Spinal cord (tissue), 10 donors: ENCODE measurements around the gene NUBPL. TPM values are rescaled to one million over a fixed set of nuclear protein-coding genes. Genes with fewer than 3 reads are reported as not detected.
"Not testable (repeated sequence)": the region's sequence is repeated elsewhere in the genome, so short reads cannot be mapped to it uniquely, and the experiment has no call there.

ENCODE experiments used
- DNase-seq, 6 donors: peaks; one replicate each; pipeline versions ENCODE4 v3.0.0 to v3.0.0-alpha.2; 2013 to 2015; ENCODE audit warnings: low spot score in 6 of 6, low read depth in 4 of 6
- H3K27ac ChIP-seq: one replicate; pipeline ENCODE4 v1.5.1; 2013; ENCODE audit warnings: low read depth, low read length, control low read depth
- H3K27me3 ChIP-seq: one replicate; pipeline ENCODE4 v1.6.1; 2013; ENCODE audit warnings: low read length; ENCODE audit not compliant: control insufficient read depth, insufficient read depth
- H3K36me3 ChIP-seq: one replicate; pipeline ENCODE4 v1.6.1; 2013; ENCODE audit warnings: low read length; ENCODE audit not compliant: control insufficient read depth, insufficient read depth
- H3K4me1 ChIP-seq: one replicate; pipeline ENCODE4 v1.6.1; 2013; ENCODE audit warnings: low read length; ENCODE audit not compliant: control insufficient read depth, insufficient read depth
- H3K4me3 ChIP-seq: one replicate; pipeline ENCODE4 v1.5.1; 2013; ENCODE audit warnings: low read depth, low read length, control low read depth
- H3K9me3 ChIP-seq: one replicate; pipeline ENCODE4 v1.6.1; 2013; ENCODE audit warnings: low read length; ENCODE audit not compliant: control insufficient read depth, insufficient read depth
- WGBS: methylation state at CpG from one replicate; pipeline ENCODE4 v1.1.5; 2013; ENCODE audit warnings: missing lambda C conversion rate; ENCODE audit not compliant: insufficient coverage; 5-methylcytosine and 5-hydroxymethylcytosine counted together
- polyA plus RNA-seq, 2 donors: library from polyadenylated mRNA; unstranded; fragments of 120-200 nt; gene quantifications; one replicate each; pipeline ENCODE4 v1.2.1, GENCODE V29; 2013; ENCODE audit not compliant: insufficient read length in 2 of 2
- total RNA-seq, 2 donors: library from RNA; depleted of rRNA in 1 of 2; stranded (reverse); fragments of 120-200 nt in 1 of 2; fragments of >200 nt in 1 of 2; gene quantifications; one replicate each; pipeline versions ENCODE4 v1.2.3 to v1.2.4, GENCODE V29; 2013 to 2014
- donor health status: healthy.

NUBPL gene
- total and polyA plus RNA-seq, 4 donors = 11.2 to 17.9 (median 11.5) TPM

GRCh38 chr14:31746326-31746725, 185.1 kb downstream of the NUBPL start:
- H3K4me1 ChIP-seq = no peaks in the 10 kb centered on the region
- H3K27me3 ChIP-seq = no peaks in the 10 kb centered on the region
- no peaks in the 10 kb centered on the region for H3K36me3 ChIP-seq
- no peak overlapping the region for H3K4me3 ChIP-seq
- no peak for DNase-seq
- no peak overlapping the region for H3K27ac ChIP-seq
- WGBS = 100% methylated on average over 1 of the region's 2 CpGs
- H3K9me3 ChIP-seq = peaks cover 9% of the 10 kb centered on the region

DNA sequence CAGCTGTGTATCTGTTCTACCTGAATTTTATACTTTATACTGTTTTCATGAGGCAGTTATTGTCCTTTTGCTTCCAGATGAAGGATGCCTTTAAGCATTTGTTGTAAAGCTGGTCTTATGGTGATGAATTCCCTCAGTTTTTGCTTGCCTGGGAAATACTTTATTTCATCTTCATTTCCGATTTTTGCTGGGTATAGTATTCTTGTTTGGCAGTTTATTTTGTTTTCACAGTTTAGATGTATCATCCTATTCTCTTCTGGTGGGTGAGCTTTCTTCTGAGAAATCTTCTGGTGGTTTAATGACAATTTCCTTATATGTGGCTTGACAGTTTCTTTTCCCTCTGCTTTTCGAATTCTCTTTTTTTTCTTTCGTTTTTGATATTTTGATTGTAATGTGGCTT, 188.1 kb downstream of the NUBPL start:
- DNase-seq = no peak
- Histone ChIP-seq H3K36me3 (no peaks in the 10 kb centered on the region), H3K4me3 (no peak overlapping the region), H3K27me3 (no peaks in the 10 kb centered on the region), H3K27ac (no peak overlapping the region), H3K9me3 (peaks cover 9% of the 10 kb centered on the region), H3K4me1 (no peaks in the 10 kb centered on the region)
- WGBS = no CpG with 5 or more reads among the region's 3 CpGs

- WGBS = no CpG with 5 or more reads among the region's 1 CpG
- H3K4me3 ChIP-seq, H3K27ac ChIP-seq: not testable (repeated sequence)
Observed at GRCh38 chr14:31751047-31751446, 189.8 kb downstream of the NUBPL start.

DNA sequence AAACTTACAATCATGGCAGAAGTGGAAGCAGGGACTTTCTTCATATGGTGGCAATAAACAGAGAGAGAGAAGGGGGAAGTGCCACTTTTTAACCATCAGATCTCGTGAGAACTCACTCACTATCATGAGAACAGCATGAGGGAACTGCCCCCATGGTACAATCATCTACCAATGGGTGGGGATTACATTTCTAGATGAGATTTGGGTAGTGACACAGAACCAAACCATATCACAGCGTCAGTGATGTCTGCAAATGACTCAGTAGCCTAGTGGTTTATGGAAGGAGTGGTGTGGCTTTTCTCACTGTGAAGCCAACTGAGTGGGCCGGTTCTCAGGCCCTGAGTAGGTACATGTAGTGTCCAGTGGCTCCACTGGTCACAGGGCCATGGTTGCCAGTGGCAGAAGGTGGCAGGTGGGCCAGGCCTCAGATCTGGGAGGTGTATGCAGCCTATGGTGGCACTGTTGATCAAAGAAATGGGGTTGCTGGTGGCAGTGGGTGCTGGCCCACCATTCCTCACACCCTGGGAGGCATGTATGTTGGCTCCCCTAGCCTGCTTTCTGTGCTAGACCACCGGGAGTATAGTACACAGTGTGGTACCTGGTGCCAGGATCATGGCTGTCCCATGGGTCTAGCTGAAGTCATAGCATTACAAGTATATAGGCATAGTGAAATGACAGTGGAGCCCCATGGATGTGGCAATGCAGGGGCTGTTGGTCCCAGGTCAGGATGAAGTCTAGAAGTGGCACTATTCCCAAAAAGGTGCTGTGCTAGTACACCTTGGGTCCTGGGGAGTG, 191.9 kb downstream of the NUBPL start:
- DNase-seq = no peak
- 98% methylated on average over 3 of the region's 4 CpGs for WGBS
- no peaks in the 10 kb centered on the region for H3K36me3 ChIP-seq
- H3K27me3 ChIP-seq = no peaks in the 10 kb centered on the region
- no peak overlapping the region for H3K27ac ChIP-seq
- H3K4me3 ChIP-seq = no peak overlapping the region
- H3K4me1 ChIP-seq = no peaks in the 10 kb centered on the region
- H3K9me3 ChIP-seq = peaks cover 4% of the 10 kb centered on the region

More at GRCh38 chr14:31751047-31751446, 189.8 kb downstream of the NUBPL start:
- not testable (repeated sequence) for H3K36me3 ChIP-seq, H3K9me3 ChIP-seq, DNase-seq, H3K4me1 ChIP-seq, H3K27me3 ChIP-seq

GRCh38 chr14:31758941-31759340, 197.7 kb downstream of the NUBPL start:
- no peak for DNase-seq
- no peaks in the 10 kb centered on the region for H3K9me3 ChIP-seq
- no CpG with 5 or more reads among the region's 3 CpGs for WGBS
- no peak overlapping the region for H3K4me3 ChIP-seq
- H3K36me3 ChIP-seq = no peaks in the 10 kb centered on the region
- no peak overlapping the region for H3K27ac ChIP-seq
- no peaks in the 10 kb centered on the region for H3K4me1 ChIP-seq
- no peaks in the 10 kb centered on the region for H3K27me3 ChIP-seq

DNA sequence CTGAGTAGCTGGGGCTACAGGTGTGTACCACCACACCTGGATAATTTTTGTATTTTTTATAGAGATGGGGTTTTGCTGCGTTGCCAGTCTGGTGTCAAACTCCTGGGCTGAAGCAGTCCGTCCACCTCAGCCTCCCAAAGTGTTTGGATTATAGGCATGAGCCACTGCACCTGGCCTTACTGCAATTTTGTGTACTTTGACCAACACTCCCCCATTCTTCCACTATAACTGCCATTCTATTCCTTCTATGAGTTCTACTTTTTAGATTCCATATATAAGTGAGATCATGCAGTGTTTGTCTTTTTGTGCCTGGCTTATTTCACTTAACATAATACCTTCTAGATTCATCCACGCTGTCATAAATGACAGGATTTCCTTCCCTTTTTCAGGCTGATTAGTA, 199.1 kb downstream of the NUBPL start:
- Histone ChIP-seq H3K4me1 (no peaks in the 10 kb centered on the region), H3K27me3 (no peaks in the 10 kb centered on the region), H3K27ac (no peak overlapping the region), H3K9me3 (no peaks in the 10 kb centered on the region), H3K4me3 (no peak overlapping the region), H3K36me3 (no peaks in the 10 kb centered on the region)
- no CpG with 5 or more reads among the region's 3 CpGs for WGBS
- DNase-seq = no peak

- no peak overlapping the region for H3K27ac ChIP-seq
- no peaks in the 10 kb centered on the region for H3K36me3 ChIP-seq
- H3K27me3 ChIP-seq = no peaks in the 10 kb centered on the region
- no CpG with 5 or more reads among the region's 4 CpGs for WGBS
- H3K4me1 ChIP-seq = no peaks in the 10 kb centered on the region
- H3K9me3 ChIP-seq = no peaks in the 10 kb centered on the region
- no peak overlapping the region for H3K4me3 ChIP-seq
- DNase-seq = no peak
Observed at GRCh38 chr14:31761325-31761724, 200.1 kb downstream of the NUBPL start.

- H3K27ac ChIP-seq = no peak overlapping the region
- no peaks in the 10 kb centered on the region for H3K27me3 ChIP-seq
- 100% methylated on average over 1 of the region's 1 CpG for WGBS
- H3K36me3 ChIP-seq = no peaks in the 10 kb centered on the region
- H3K4me1 ChIP-seq = no peaks in the 10 kb centered on the region
- H3K4me3 ChIP-seq = no peak overlapping the region
- H3K9me3 ChIP-seq = no peaks in the 10 kb centered on the region
- no peak for DNase-seq
Observed at GRCh38 chr14:31763041-31763440, 201.8 kb downstream of the NUBPL start.

- H3K36me3 ChIP-seq = no peaks in the 10 kb centered on the region
- DNase-seq = no peak
- 81% methylated on average over 3 of the region's 5 CpGs for WGBS
- no peaks in the 10 kb centered on the region for H3K9me3 ChIP-seq
- H3K27ac ChIP-seq = no peak overlapping the region
- H3K4me1 ChIP-seq = no peaks in the 10 kb centered on the region
- H3K4me3 ChIP-seq = no peak overlapping the region
- no peaks in the 10 kb centered on the region for H3K27me3 ChIP-seq
Observed at GRCh38 chr14:31766315-31766892, 205.2 kb downstream of the NUBPL start.

- Histone ChIP-seq H3K27me3 (no peaks in the 10 kb centered on the region), H3K27ac (no peak overlapping the region), H3K36me3 (no peaks in the 10 kb centered on the region), H3K9me3 (no peaks in the 10 kb centered on the region), H3K4me3 (no peak overlapping the region), H3K4me1 (no peaks in the 10 kb centered on the region)
- DNase-seq = no peak
Observed at GRCh38 chr14:31768355-31768754, 207.2 kb downstream of the NUBPL start.
